T47D (cell line): Measurements from ENCODE around the gene PAPPA.

Experiments used
- DNase-seq, 2 experiments: peaks; one replicate each; pipeline versions ENCODE4 v3.0.0 to v3.0.0-alpha.2; 2011 to 2012; ENCODE audit warnings: low read depth in 1 of 2, low spot score in 1 of 2
- JUND ChIP-seq: IDR thresholded peaks from 2 replicates; pipeline ENCODE4 v1.6.1; 2012; ENCODE audit warnings: low read depth
- in situ Hi-C: cut with HindIII; loops from 2 replicates; pipeline ENCODE4 v1.10.0; 2016; ENCODE audit warnings: low sequenced_read_pairs, low pct_unique_long_range_greater_than_20kb

PAPPA gene

GRCh38 chr9:116414374-116414773, 260.8 kb downstream of the PAPPA start:
- in situ Hi-C loops, result no loop called here
- DNase-seq, result no peak
- TF ChIP-seq JUND, result no peak

- in situ Hi-C loops, result no loop called here
Measured at GRCh38 chr9:116416421-116416820, 262.8 kb downstream of the PAPPA start.

GRCh38 chr9:116417464-116417863, 263.9 kb downstream of the PAPPA start:
- TF ChIP-seq JUND, result peak; percentile 13; the same call in 1 of the 2 replicates
- peak; percentile 11 to 34 for DNase-seq
- in situ Hi-C loops, result no loop called here

More at GRCh38 chr9:116416421-116416820, 262.8 kb downstream of the PAPPA start:
- TF ChIP-seq JUND, result no peak
- no peak for DNase-seq

GRCh38 chr9:116419181-116419580, 265.6 kb downstream of the PAPPA start:
- DNase-seq, result peak in 1 of 2 experiments; percentile 34

GRCh38 chr9:116420993-116421538, 267.5 kb downstream of the PAPPA start:
- TF ChIP-seq JUND, result no peak
- DNase-seq, result no peak
- in situ Hi-C loops, result no loop called here

More at GRCh38 chr9:116419181-116419580, 265.6 kb downstream of the PAPPA start:
- TF ChIP-seq JUND, result no peak
- in situ Hi-C loops, result no loop called here

- DNase-seq, result peak; percentile 28 to 89
- in situ Hi-C loops, result no loop called here
- peak; percentile 78 for TF ChIP-seq JUND
Measured at GRCh38 chr9:116422119-116422979, 268.8 kb downstream of the PAPPA start.

GRCh38 chr9:116423149-116423548, 269.6 kb downstream of the PAPPA start:
- DNase-seq, result peak in 1 of 2 experiments; percentile 27
- no peak for TF ChIP-seq JUND
- in situ Hi-C loops, result no loop called here

- TF ChIP-seq JUND, result no peak
- in situ Hi-C loops, result no loop called here
- DNase-seq, result no peak
Measured at GRCh38 chr9:116425244-116425643, 271.7 kb downstream of the PAPPA start.

GRCh38 chr9:116430849-116431248, 277.3 kb downstream of the PAPPA start:
- no peak for DNase-seq
- TF ChIP-seq JUND, result no peak
- in situ Hi-C loops, result no loop called here

GRCh38 chr9:116432051-116432450, 278.5 kb downstream of the PAPPA start:
- TF ChIP-seq JUND, result no peak
- DNase-seq, result no peak
- in situ Hi-C loops, result no loop called here

GRCh38 chr9:116434314-116434713, 280.7 kb downstream of the PAPPA start:
- in situ Hi-C loops, result no loop called here
- DNase-seq, result no peak

GRCh38 chr9:116435706-116436105, 282.1 kb downstream of the PAPPA start:
- no peak for TF ChIP-seq JUND
- no peak for DNase-seq
- in situ Hi-C loops, result no loop called here

More at GRCh38 chr9:116434314-116434713, 280.7 kb downstream of the PAPPA start:
- no peak for TF ChIP-seq JUND

- no peak for DNase-seq
- TF ChIP-seq JUND, result no peak
- in situ Hi-C loops, result no loop called here
Measured at GRCh38 chr9:116436121-116436520, 282.5 kb downstream of the PAPPA start.
